IPS-15b (cell line): ENCODE results near the gene ESYT1.
"Not testable (repeated sequence)": the region's sequence is repeated elsewhere in the genome, so short reads cannot be mapped to it uniquely, and the experiment has no call there.

Experiments used
- H3K27me3 ChIP-seq: one replicate; pipeline ENCODE4 v1.6.1; 2013; ENCODE audit warnings: low read length; ENCODE audit not compliant: control insufficient read depth, insufficient read depth
- H3K36me3 ChIP-seq: one replicate; pipeline ENCODE4 v1.6.1; 2013; ENCODE audit warnings: low read length; ENCODE audit not compliant: control insufficient read depth, insufficient read depth
- H3K4me1 ChIP-seq: one replicate; pipeline ENCODE4 v1.6.1; 2013; ENCODE audit warnings: mild to moderate bottlenecking, low read length; ENCODE audit not compliant: control insufficient read depth, insufficient read depth
- H3K4me3 ChIP-seq: one replicate; pipeline ENCODE4 v1.5.1; 2013; ENCODE audit warnings: low read depth, low read length
- H3K9ac ChIP-seq: one replicate; pipeline ENCODE4 v1.6.1; 2013; ENCODE audit warnings: low read depth, mild to moderate bottlenecking, low read length
- H3K9me3 ChIP-seq: one replicate; pipeline ENCODE4 v1.6.1; 2013; ENCODE audit warnings: mild to moderate bottlenecking, low read length; ENCODE audit not compliant: control insufficient read depth, insufficient read depth

The ESYT1 gene

GRCh38 chr12:56154246-56154771, 26.2 kb downstream of the ESYT1 start:
- Histone ChIP-seq H3K9me3 (no peaks in the 10 kb centered on the region), H3K36me3 (peaks cover 14% of the 10 kb centered on the region), H3K4me1 (peaks cover 4% of the 10 kb centered on the region), H3K9ac (no peak overlapping the region), H3K4me3 (no peak overlapping the region), H3K27me3 (no peaks in the 10 kb centered on the region)

GRCh38 chr12:56154818-56155217, 26.8 kb downstream of the ESYT1 start:
- no peak overlapping the region for H3K9ac ChIP-seq
- peaks cover 19% of the 10 kb centered on the region for H3K36me3 ChIP-seq
- H3K9me3 ChIP-seq = no peaks in the 10 kb centered on the region
- peaks cover 4% of the 10 kb centered on the region for H3K4me1 ChIP-seq
- H3K27me3 ChIP-seq = no peaks in the 10 kb centered on the region
- H3K4me3 ChIP-seq = no peak overlapping the region

GRCh38 chr12:56155256-56155845, 27.3 kb downstream of the ESYT1 start:
- no peaks in the 10 kb centered on the region for H3K27me3 ChIP-seq
- H3K4me3 ChIP-seq = no peak overlapping the region
- H3K9ac ChIP-seq = no peak overlapping the region
- peaks cover 24% of the 10 kb centered on the region for H3K36me3 ChIP-seq
- H3K4me1 ChIP-seq = peaks cover 8% of the 10 kb centered on the region
- no peaks in the 10 kb centered on the region for H3K9me3 ChIP-seq

- H3K9me3 ChIP-seq = not testable (repeated sequence)
Observed at GRCh38 chr12:56156464-56157200, 28.6 kb downstream of the ESYT1 start.

GRCh38 chr12:56157201-56158028, 29.3 kb downstream of the ESYT1 start:
- no peaks in the 10 kb centered on the region for H3K27me3 ChIP-seq
- peaks cover 43% of the 10 kb centered on the region for H3K36me3 ChIP-seq
- H3K4me3 ChIP-seq = peak overlapping the region; percentile 69
- H3K9me3 ChIP-seq = no peaks in the 10 kb centered on the region
- peaks cover 19% of the 10 kb centered on the region for H3K4me1 ChIP-seq
- peak overlapping the region; percentile 89 for H3K9ac ChIP-seq

More at GRCh38 chr12:56156464-56157200, 28.6 kb downstream of the ESYT1 start:
- H3K36me3 ChIP-seq = peaks cover 36% of the 10 kb centered on the region
- peak overlapping the region; percentile 69 for H3K4me3 ChIP-seq
- H3K27me3 ChIP-seq = not testable (repeated sequence)
- H3K4me1 ChIP-seq = peaks cover 19% of the 10 kb centered on the region
- H3K9ac ChIP-seq = peak overlapping the region; percentile 89

GRCh38 chr12:56158029-56158925, 30.2 kb downstream of the ESYT1 start, which contains the start of gene MYL6:
TSS of gene MYL6 (plus strand) at chr12:56158359. CDS start at chr12:56158402, 43 bp downstream.
- peaks cover 21% of the 10 kb centered on the region for H3K4me1 ChIP-seq
- H3K36me3 ChIP-seq = peaks cover 48% of the 10 kb centered on the region
- no peaks in the 10 kb centered on the region for H3K9me3 ChIP-seq

GRCh38 chr12:56158926-56159461, 30.9 kb downstream of the ESYT1 start:
- H3K4me1 ChIP-seq = peaks cover 21% of the 10 kb centered on the region
- no peaks in the 10 kb centered on the region for H3K27me3 ChIP-seq
- H3K9me3 ChIP-seq = no peaks in the 10 kb centered on the region
- peaks cover 53% of the 10 kb centered on the region for H3K36me3 ChIP-seq
- H3K9ac ChIP-seq = peak overlapping the region; percentile 96
- peak overlapping the region; percentile 98 for H3K4me3 ChIP-seq

More at GRCh38 chr12:56158029-56158925, 30.2 kb downstream of the ESYT1 start, which contains the start of gene MYL6:
- Histone ChIP-seq H3K27me3 (no peaks in the 10 kb centered on the region), H3K9ac (peak within 1 kb of the TSS; percentile 96), H3K4me3 (peak within 1 kb of the TSS; percentile 98)

GRCh38 chr12:56159482-56160192, 31.6 kb downstream of the ESYT1 start:
- Histone ChIP-seq H3K4me3 (peak overlapping the region; percentile 98), H3K27me3 (no peaks in the 10 kb centered on the region)

GRCh38 chr12:56160193-56160763, 32.2 kb downstream of the ESYT1 start:
- Histone ChIP-seq H3K4me1 (peaks cover 21% of the 10 kb centered on the region), H3K36me3 (peaks cover 57% of the 10 kb centered on the region), H3K27me3 (no peaks in the 10 kb centered on the region), H3K9me3 (no peaks in the 10 kb centered on the region), H3K4me3 (peak overlapping the region; percentile 98), H3K9ac (peak overlapping the region; percentile 8)

More at GRCh38 chr12:56159482-56160192, 31.6 kb downstream of the ESYT1 start:
- no peaks in the 10 kb centered on the region for H3K9me3 ChIP-seq
- peak overlapping the region; percentile 30 for H3K9ac ChIP-seq
- peaks cover 55% of the 10 kb centered on the region for H3K36me3 ChIP-seq
- peaks cover 21% of the 10 kb centered on the region for H3K4me1 ChIP-seq
